Kidney epithelial cell (primary cell): Measurements from ENCODE around the gene PPIL4. TPM values are rescaled to one million over a fixed set of nuclear protein-coding genes. Genes with fewer than 3 reads are reported as not detected.

Experiments used
- DNase-seq: peaks from one replicate; pipeline ENCODE4 v3.0.0-alpha.2; 2010; ENCODE audit warnings: low read depth
- H3K27me3 ChIP-seq: 2 replicates; pipeline ENCODE4 v1.6.0; 2011; ENCODE audit warnings: low read length; ENCODE audit not compliant: control insufficient read depth, insufficient read depth
- H3K36me3 ChIP-seq: 2 replicates; pipeline ENCODE4 v1.5.1; 2011; ENCODE audit warnings: low read length; ENCODE audit not compliant: control insufficient read depth, insufficient read depth
- H3K4me3 ChIP-seq: 2 replicates; pipeline ENCODE4 v1.5.1; 2011; ENCODE audit warnings: low read depth, mild to moderate bottlenecking, control low read depth, low read length
- CTCF ChIP-seq: IDR thresholded peaks from 2 replicates; pipeline ENCODE4 v1.5.1; 2011; ENCODE audit warnings: mild to moderate bottlenecking, moderate library complexity, low read length, control low read depth, inconsistent platforms; ENCODE audit not compliant: insufficient read depth, poor library complexity, severe bottlenecking
- total RNA-seq: library from RNA; depleted of rRNA; stranded (reverse); fragments of >200 nt; gene quantifications from 2 replicates; pipeline ENCODE4 v1.2.3, GENCODE V29; 2015

PPIL4 gene
- total RNA-seq, 1 donor from 2014 or later = 34.6 TPM

GRCh38 chr6:149510793-149511512, 34.9 kb downstream of the PPIL4 start:
- no peak for TF ChIP-seq CTCF
- no peak for DNase-seq
- no peak overlapping the region for H3K4me3 ChIP-seq
- no peaks in the 10 kb centered on the region for H3K27me3 ChIP-seq
- H3K36me3 ChIP-seq = no peaks in the 10 kb centered on the region

- TF ChIP-seq CTCF = no peak
- Histone ChIP-seq H3K27me3 (no peaks in the 10 kb centered on the region), H3K4me3 (no peak overlapping the region), H3K36me3 (no peaks in the 10 kb centered on the region)
- DNase-seq = no peak
Observed at GRCh38 chr6:149508485-149508884, 37.4 kb downstream of the PPIL4 start.

GRCh38 chr6:149503872-149504271, 42.0 kb downstream of the PPIL4 start:
- no peaks in the 10 kb centered on the region for H3K36me3 ChIP-seq
- TF ChIP-seq CTCF = no peak
- no peaks in the 10 kb centered on the region for H3K27me3 ChIP-seq
- DNase-seq = no peak
- H3K4me3 ChIP-seq = no peak overlapping the region

GRCh38 chr6:149503276-149503675, 42.6 kb downstream of the PPIL4 start:
- no peaks in the 10 kb centered on the region for H3K36me3 ChIP-seq
- no peak overlapping the region for H3K4me3 ChIP-seq
- no peaks in the 10 kb centered on the region for H3K27me3 ChIP-seq
- TF ChIP-seq CTCF = no peak
- no peak for DNase-seq

GRCh38 chr6:149501768-149502167, 44.1 kb downstream of the PPIL4 start:
- no peak for DNase-seq
- Histone ChIP-seq H3K27me3 (no peaks in the 10 kb centered on the region), H3K4me3 (no peak overlapping the region), H3K36me3 (no peaks in the 10 kb centered on the region)
- TF ChIP-seq CTCF = no peak

- no peak for TF ChIP-seq CTCF
- no peaks in the 10 kb centered on the region for H3K36me3 ChIP-seq
- no peaks in the 10 kb centered on the region for H3K27me3 ChIP-seq
- DNase-seq = no peak
- H3K4me3 ChIP-seq = no peak overlapping the region
Observed at GRCh38 chr6:149501201-149501600, 44.6 kb downstream of the PPIL4 start.
